Measurements from ENCODE around the gene TLR4.

The TLR4 gene

DNA sequence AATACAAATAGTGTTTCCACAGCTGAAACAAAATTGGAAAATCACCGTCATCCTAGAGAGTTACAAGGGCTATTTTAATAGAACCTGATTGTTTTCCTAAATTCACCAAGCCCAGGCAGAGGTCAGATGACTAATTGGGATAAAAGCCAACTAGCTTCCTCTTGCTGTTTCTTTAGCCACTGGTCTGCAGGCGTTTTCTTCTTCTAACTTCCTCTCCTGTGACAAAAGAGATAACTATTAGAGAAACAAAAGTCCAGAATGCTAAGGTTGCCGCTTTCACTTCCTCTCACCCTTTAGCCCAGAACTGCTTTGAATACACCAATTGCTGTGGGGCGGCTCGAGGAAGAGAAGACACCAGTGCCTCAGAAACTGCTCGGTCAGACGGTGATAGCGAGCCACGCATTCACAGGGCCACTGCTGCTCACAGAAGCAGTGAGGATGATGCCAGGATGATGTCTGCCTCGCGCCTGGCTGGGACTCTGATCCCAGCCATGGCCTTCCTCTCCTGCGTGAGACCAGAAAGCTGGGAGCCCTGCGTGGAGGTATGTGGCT lies at the start of gene TLR4:
Gene TLR4 (plus strand): TSS at position 380 of the 552 bp plus-strand sequence. CDS start 70 bp downstream, at position 450.
- DNase-seq: peak in 1 of 2 experiments; percentile 8

DNA sequence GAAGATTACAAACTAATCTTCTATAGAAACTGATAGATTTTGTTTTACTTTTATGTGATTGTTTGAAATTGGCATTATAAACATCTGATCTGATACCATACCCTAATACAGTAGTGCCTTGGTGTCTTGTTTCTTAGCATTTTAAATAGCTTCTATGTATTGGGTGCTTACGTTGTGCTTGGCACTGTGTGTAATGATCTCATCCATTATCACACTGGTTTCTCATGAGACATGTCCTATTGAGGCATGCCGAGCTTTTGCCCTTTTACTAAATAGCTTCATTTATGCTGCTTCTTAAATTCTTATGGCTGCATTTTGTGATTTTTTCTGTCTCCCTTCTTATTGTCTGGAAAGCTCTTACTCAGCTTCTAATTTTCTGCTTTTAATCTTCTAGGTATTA lies 48.2 kb upstream of the TLR4 start:
- DNase-seq: no peak

DNA sequence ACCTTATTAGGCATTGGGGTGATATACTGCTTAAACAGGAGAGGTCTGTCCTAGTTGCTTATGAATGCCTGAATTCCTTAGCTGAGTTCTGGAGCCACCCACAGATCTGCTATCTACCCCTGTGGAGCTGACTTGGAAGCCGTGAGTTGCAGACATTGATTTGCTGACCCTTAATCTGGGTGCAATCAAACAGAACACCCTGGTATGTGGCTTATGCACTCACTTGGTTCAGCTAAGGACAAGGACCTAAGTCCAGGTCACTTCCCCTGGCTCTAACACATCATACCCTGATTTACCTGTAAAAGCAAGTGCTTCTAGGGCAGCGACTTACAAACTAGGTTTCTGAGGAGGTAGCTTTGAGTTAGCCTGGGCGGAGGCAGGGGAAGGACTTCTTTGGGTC lies 41.6 kb upstream of the TLR4 start:
- DNase-seq: no peak

DNA sequence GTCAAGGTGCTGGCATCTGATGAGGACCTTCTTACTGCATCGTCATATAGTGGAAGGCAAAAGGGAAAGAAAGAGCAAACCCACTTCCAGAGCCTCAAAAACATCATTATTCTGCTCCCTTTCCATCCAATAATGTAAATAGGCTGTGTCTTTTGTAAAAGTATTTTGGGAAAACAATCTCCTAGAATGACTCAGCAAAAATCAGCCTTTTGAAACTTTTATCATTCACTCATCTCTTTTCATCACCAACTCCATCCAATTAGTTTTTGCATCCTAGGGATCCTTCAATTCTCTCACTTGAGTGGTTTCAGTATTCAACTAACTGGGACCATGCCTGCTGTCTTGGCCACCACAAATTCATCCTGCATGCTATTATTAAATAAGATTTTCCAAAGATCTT lies 39.8 kb upstream of the TLR4 start:
- no peak for DNase-seq

DNA sequence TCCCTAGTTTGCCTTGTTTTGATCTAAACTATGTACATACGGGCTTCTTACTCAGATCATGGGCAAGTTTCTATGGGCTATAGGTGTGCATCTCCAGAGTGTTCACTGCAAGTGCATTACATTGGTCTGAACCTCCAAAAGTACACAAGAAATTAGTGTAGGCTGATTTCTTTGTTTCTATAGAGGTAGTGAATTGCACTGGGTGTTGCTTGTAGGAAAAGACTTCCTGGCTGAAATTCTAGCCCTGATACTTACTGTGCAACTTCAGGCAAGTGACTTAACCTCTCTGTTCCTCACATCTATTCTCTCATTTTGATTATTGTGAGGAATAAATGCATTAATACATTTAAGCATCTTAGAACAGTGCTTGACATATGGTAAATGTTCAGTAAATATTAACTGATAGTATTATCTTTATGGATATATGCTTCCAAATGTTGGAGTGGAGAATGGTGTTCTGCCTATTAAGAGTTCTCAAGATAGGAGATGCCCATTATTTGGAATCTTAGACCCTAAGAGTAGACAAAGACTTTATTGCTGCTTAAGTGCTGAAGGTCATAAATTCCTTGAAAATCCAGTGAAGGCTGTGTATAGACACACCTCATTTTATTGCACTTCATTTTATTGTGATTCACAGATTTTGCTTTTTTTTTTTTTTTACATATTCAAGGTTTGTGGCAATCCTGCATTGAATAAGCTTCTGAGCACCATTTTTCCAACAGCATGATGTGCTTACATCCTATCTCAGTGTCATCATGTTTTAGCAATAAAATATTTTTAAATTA lies 38.4 kb upstream of the TLR4 start:
- no peak for DNase-seq

DNA sequence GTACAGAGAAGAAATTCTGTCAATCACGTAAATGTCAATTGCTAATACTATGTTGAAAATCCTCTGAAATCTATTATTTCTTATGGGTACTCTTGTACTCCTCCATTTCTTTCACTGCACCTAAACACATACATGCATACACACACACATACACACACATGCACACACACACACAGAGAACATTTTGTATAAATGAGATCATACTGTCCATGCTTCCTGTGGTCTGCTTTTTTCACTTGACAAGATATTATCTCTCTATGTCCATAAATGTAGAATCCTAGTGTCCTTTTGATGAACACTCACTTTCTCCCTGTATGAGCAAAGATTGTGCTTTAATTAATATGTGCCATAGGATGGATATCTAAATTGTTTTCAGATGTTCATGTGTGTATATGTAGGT lies 32.7 kb upstream of the TLR4 start:
- DNase-seq: no peak

DNA sequence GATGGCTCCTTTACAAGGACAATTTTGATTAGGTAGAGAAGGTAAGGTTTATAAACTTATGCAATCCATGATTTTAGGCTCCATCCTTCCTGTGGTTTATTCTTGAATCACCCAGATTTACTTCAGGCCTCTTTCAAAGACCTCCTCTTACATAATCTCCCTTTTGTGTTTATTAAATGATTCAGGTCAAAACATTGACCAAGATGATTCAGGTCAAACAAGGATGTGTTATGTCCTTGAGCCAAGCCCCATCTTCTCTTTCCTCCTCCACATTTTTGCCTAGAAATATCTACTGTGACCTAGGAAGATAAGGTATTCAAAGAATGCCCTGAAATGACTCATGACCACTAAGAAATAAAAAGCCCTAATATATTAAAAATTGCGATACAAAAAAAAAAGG lies 31.8 kb upstream of the TLR4 start:
- DNase-seq: no peak

DNA sequence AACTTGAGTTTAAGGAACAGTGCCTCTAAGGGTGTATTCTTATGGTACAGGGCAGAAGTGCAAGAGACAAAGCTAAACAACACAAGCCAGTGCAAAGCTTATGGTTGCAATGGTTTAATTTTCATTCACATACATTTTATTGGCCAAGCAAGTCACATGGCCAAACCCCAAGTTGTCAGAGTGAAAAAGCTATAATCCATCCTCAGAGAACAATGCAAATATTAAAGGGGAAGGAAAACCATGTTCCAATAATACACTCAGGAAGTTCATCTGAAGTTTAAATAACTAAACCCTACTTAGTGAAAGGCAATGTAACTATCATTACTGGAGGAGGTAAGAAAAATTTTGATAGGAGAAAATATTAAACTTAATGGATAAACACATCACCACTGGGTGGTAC lies 26.6 kb upstream of the TLR4 start:
- DNase-seq: no peak

DNA sequence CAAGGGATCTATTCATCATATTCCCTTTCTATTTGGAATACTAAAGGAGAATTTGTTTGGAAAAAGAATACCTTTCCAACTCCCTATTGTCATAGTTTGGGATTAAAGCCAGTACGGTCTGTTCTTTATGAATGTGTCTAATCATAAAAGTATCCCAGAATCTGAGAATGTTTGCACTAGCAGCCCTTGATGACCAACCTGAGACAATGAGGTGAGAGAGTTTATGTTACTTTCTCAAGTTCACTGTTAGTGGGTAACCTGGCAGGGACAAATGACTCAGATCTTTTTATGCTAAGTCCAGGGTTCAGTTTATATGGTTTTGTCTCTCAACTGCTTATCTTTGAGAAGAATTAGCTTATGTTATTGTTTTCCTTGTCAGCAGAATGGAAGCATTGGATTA lies 25.3 kb upstream of the TLR4 start:
- DNase-seq: no peak

DNA sequence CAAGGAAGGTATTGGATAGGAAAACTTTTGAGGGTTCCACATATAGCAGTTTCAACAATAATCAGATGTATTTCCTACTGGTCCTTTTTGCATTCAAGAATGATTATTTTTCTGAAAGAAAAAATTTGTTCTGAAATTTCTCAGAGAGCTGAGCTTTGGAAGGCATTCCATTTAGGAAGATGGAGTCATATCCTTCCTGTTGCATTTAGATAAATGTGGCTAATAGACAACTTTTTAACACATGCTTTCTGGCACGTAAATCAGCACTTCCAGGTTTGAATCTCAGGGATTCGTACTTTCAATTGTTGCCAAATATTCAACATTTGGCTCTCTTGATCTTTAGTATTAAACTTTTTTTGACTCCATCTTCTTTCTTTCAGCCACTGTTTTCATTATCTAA lies 24.8 kb upstream of the TLR4 start:
- DNase-seq: no peak

DNA sequence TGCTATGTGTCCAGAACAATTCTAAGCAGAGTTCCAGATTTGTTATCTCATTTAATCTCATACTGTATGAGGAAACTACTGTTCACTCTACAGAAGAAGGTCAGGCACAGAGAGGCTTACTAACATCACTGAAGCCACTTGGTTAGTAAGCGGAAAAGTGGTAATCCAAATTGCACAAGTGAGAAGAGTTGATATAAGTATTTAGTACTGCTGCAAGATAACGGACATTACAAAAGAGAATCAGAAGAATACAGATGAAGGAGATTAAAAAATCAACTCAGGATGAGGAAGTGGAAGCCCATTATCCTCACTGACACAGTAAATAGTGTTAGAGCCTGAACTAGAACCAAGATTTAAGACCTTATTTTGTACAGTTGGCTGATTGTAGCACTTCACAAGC lies 22.3 kb upstream of the TLR4 start:
- DNase-seq: no peak

DNA sequence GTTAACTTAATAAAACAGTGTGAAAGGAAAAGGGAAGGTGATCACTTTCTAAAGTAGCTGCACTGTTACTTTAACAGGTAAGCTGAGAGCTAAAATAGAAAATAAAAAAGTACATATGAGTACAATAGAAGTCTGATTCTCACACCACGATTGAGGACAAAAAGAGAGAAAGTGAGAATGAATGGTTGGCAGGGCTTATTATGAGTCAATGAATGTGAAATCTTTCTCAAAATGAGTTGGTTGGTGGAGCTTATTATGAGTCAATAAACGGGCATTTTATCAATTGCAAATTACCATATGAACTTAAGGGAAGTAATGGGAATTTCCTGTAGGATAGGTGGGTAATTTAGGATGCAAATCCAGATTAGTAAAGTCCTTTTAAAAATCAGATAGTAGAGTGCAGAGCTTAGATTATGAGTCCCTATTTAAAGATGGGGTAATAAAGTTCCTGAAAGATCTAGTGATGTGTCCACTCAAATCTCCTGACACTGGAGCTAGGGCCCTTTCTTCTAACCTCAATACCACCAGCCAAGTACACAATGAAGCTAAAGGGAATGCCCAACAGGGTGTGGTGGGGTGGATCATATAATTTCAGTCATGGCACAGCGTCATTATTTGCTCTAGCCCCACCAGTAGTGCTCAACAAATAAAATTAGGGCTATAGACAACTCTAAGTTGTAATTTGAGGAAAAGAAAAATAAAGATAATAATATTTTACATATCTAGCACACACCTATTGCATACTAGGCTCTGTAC lies 21.1 kb upstream of the TLR4 start:
- DNase-seq: no peak

DNA sequence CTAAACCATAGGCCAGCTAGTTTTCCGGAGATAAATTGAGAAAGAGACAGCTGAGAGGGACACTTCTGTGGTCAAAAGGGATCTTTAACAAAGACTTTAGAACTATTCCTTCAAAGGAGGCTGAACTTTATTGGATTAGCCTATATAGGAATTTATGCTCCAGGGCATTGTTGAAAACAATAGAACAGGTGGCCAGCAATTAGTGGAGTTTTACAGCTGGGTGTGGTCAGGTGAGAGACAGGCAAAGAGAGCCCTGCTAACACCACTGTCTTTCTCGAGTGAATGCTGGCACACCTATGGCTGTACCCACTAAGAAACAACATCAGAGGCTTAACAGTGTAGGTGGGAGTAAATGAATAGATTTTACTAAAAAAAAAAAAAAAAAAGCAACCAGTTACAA lies 16.7 kb upstream of the TLR4 start:
- no peak for DNase-seq

DNA sequence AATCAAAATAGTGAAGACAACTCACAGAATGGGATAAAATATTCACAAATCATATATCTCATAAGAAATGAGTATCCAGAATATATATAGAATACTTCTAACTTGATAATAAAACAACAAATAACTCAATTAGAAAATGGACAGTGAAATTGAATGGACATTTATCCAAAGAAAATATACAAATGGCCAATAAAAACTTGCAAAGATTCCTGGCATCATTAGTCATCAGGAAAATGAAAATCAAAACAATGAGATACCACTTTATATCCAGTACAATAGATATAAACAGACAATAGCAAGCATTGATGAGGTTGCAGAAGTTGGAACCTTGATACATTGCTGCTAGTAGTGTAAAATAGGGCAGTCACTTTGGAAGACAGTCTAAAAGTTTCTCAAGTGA lies 12.8 kb upstream of the TLR4 start:
- DNase-seq: no peak

DNA sequence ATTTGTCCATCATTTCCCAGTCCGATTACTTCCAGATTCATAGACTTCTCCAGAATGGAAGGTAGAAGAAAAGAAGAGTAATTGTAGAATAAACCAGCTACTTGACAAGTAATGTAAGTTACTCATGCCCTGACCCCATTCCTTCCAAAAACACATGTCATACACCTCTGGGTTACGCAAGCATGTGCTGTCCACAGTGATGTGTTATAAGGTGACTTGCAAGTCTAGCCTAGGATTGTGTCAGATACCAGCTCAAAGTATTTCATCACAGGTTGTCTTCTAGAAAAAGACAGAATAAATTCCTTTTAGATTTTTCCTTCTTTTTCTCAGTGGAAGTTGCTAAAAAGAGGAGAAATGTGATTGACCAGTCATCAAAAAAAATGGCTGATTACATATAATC lies 8.0 kb upstream of the TLR4 start:
- no peak for DNase-seq

DNA sequence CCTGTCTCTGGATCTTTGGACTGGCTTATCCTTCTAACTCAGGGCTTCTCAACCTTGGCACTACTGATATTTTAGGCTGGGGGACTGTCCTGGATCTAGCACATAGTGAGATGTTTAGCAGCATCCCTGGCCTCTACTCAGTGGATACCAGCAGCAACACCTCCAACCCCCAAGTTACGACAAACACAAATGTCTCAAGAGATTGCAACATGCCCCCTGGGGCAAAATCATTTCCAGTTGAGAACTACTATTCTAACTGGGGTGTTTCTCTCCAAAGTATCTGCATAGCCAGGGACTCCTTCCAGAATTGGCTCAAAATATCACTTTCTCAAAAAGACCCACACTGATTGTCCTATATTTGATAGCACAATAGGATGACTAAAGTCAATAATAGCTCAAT lies 7.2 kb upstream of the TLR4 start:
- no peak for DNase-seq

DNA sequence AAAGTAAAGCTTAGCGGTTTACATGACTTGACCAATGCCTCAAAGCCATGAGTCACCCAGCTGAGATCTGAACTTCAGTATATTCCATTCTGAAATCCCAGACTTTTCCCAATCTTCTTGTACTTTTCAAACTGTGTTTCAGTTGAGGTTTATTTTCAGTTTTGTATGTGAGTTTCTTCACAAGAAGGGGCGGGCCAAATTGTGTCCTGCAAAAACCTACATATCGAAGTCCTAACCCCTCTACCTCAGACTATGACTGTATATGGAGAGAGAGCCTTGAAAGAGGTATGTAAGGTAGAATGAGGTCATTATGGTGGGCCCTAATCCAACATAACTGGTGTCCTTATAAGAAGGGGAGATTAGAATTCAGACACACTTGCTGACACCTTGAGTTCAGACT lies 666 bp upstream of the TLR4 start:
- DNase-seq: no peak

DNA sequence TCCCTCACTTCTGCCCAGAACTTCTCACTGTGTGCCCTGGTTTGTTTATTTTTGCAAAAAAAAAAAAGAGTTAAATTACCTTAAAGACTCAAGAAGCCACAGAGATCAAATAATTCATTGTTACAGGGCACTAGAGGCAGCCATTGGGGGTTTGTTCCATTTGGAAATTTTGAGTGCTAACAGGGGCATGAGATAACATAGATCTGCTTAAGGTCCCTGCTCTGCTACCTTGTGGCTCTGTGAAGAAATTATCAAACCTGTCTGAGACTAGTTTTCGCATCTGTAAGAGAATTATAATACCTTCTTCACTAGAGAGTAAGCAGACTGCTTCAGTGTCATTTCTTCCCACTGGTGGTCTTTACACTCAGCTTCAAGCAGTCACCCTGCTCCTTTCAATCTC lies 394 bp downstream of the TLR4 start:
- no peak for DNase-seq

DNA sequence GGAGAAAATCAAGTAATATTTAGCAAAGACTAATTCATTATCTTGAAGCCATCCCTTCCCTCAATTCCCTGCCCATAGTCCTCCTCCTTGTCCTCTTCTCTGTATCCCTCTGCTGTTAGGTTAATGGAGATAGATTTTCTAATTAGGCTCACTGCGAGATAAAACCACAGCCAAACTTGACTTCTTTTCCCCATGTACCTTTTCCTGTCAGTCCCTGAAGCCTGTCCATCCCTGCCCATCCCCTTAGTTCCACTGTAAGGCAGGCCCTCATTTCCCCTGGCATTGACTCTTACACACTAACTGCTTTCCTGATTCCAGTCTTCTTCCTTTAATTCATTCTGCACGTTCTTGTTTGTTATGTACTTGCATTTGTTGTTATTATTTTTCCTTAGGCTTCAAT lies 1.2 kb downstream of the TLR4 start:
- no peak for DNase-seq

DNA sequence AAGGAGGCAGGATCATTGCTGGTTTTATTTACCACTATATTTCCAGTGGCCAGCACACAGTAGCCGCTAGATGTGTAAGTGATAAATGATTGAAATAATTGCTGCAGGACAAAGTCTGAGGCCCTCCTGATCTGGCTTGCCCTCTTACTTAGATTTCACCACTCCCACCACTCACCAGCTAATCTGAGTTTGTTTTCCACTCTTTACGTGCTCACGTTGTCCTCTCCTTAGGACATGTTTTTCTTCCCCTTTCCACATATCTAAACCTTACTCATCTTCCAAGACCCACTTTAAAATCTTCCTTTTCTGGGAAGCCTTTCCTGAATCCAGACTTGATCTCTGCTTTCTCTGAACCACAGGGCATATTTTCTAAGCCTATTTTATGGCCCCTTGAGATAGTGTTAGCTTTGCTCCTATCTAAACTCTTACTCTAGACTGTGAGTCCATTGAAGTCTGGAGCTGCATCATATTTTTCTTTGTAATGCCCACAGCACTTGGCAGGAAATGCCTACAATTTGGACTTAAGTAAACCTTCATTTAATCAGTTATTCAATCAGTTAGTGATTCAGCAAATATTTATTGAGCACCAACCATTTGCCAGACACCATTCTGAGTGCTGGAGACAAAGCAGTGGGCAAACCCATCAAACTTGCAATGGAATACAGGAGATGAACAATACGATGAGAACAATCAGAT lies 2.4 kb downstream of the TLR4 start:
- no peak for DNase-seq

DNA sequence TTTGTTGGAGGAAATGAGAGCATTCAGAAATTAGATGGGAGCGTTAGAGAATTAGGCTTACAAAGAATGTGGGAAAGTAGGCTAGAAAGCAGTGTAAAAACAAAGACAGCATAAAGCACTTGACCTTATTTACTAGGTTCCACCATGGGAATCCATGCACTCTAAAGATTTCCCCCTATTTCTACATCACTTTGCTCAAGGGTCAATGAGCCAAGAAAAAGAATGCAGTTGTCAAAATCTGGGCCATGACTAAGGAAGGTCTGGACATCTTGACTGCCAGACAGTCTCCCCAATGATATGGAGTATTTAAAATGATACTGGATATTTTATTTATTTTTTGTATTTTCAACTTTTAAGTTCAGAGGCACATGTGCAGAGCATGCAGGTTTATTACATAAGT lies 3.4 kb downstream of the TLR4 start:
- no peak for DNase-seq

DNA sequence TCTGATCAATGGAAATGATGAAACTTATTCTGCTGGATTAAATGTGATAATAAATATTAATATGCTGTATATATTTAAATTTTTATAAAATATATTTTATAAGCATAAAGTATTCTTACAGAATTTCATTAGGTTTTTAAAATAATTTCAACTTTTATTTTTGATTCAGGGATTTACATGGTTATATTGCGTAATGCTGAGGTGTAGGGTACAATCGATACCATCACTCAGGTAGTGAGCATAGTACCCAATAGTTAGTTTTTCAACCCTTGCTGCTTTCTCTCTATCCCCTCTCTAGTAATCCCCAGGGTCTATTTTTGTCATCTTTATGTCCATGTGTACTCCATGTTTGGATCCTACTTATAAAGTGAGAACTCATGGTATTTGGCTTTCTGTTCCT lies 5.7 kb downstream of the TLR4 start:
- DNase-seq: no peak

DNA sequence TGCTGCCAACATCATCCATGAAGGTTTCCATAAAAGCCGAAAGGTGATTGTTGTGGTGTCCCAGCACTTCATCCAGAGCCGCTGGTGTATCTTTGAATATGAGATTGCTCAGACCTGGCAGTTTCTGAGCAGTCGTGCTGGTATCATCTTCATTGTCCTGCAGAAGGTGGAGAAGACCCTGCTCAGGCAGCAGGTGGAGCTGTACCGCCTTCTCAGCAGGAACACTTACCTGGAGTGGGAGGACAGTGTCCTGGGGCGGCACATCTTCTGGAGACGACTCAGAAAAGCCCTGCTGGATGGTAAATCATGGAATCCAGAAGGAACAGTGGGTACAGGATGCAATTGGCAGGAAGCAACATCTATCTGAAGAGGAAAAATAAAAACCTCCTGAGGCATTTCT lies 10.1 kb downstream of the TLR4 start:
- DNase-seq: no peak

Data from SHP77 (cell line).